GM12878 (cell line): ENCODE data around the gene C1orf185. TPM values are rescaled to one million over a fixed set of nuclear protein-coding genes. Genes with fewer than 3 reads are reported as not detected.

ENCODE experiments used
- ATAC-seq: fragments of 200-7000 bp; cut with Tn5 transposase; 3 replicates; pipeline ENCODE4 v1.9.1; 2020; ENCODE audit warnings: mild to moderate bottlenecking, moderate library complexity
- BruUV-seq: library from RNA; stranded (reverse); fragments of 400-500 nt; replicated peaks from 2 replicates; lab custom pipeline; 2021; lab: Mats Ljungman, UMichigan
- CTCF ChIA-PET: fragments of 300-600 bp; sonication (Branson Sonifier 250); formaldehyde crosslinking; extraction: SDS; loops from one replicate; lab custom pipeline; 2021; ENCODE audit warnings: inconsistent platforms; lab: Yijun Ruan, JAX
- POLR2A ChIA-PET: fragments of 350-600 bp; formaldehyde crosslinking; extraction: SDS; loops from one replicate; lab custom pipeline; 2021; ENCODE audit warnings: inconsistent platforms; lab: Charles Lee
- RAD21 ChIA-PET: fragments of 300-600 bp; sonication (Branson Sonifier 250); formaldehyde crosslinking; loops from one replicate; lab custom pipeline; 2023; ENCODE audit warnings: antibody characterized with exemption; ENCODE audit not compliant: unreplicated experiment; lab: Charles Lee
- SMC1A ChIA-PET: fragments of 300-600 bp; sonication (Branson Sonifier 250); formaldehyde crosslinking; loops from one replicate; lab custom pipeline; 2023; ENCODE audit not compliant: unreplicated experiment, uncharacterized antibody; lab: Charles Lee
- DNase-seq: peaks from one replicate; pipeline ENCODE4 v3.0.0-alpha.2; 2011; ENCODE audit warnings: low read depth, low spot score
- FAIRE-seq: peaks from 3 replicates; lab custom pipeline; 2011; peaks lifted over from hg19 to GRCh38; lab: Jason Lieb, UNC
- H2AFZ ChIP-seq: 2 replicates; pipeline ENCODE4 v1.6.0; 2011; ENCODE audit warnings: low read depth, low read length, control low read depth; ENCODE audit not compliant: control insufficient read depth
- H3K27ac ChIP-seq: 2 replicates; pipeline ENCODE4 v1.5.1; 2011; ENCODE audit warnings: control low read depth; ENCODE audit not compliant: control insufficient read depth, insufficient read depth
- H3K27me3 ChIP-seq, 2 experiments: replicated peaks in 1 of 2; 2 replicates each; pipeline versions ENCODE4 v1.6.0 to v1.6.1; 2011; ENCODE audit warnings: low read length in 1 of 2; ENCODE audit not compliant: control insufficient read depth in 2 of 2, insufficient read depth in 2 of 2
- H3K36me3 ChIP-seq, 2 experiments: 2 replicates each; pipeline ENCODE4 v1.5.1; 2011; ENCODE audit warnings: low read length in 1 of 2; ENCODE audit not compliant: control insufficient read depth in 2 of 2, insufficient read depth in 2 of 2
- H3K4me1 ChIP-seq: 2 replicates; pipeline ENCODE4 v1.6.1; 2011; ENCODE audit warnings: mild to moderate bottlenecking, low read length, moderate library complexity, mixed read lengths; ENCODE audit not compliant: control insufficient read depth, insufficient read depth
- H3K4me2 ChIP-seq: 2 replicates; pipeline ENCODE4 v1.6.0; 2011; ENCODE audit warnings: control low read depth; ENCODE audit not compliant: control insufficient read depth, insufficient read depth
- H3K4me3 ChIP-seq: fragments of 200-600 bp; sonication (generic); 2 replicates; pipeline ENCODE4 v1.5.1; 2016
- H3K79me2 ChIP-seq: 2 replicates; pipeline ENCODE4 v1.6.0; 2011; ENCODE audit warnings: low read length; ENCODE audit not compliant: control insufficient read depth, insufficient read depth
- H3K9ac ChIP-seq: 2 replicates; pipeline ENCODE4 v1.8.0; 2011; ENCODE audit warnings: low read length, control low read depth, mixed read lengths; ENCODE audit not compliant: control insufficient read depth, insufficient read depth
- H3K9me3 ChIP-seq: replicated peaks from 3 replicates; pipeline ENCODE4 v1.5.1; 2011; ENCODE audit warnings: mild to moderate bottlenecking, low read length; ENCODE audit not compliant: control insufficient read depth, insufficient read depth
- H4K20me1 ChIP-seq: 2 replicates; pipeline ENCODE4 v1.6.0; 2011; ENCODE audit not compliant: control insufficient read depth, insufficient read depth
- CTCF ChIP-seq, 3 experiments: IDR thresholded peaks in 2 of 3; conservative IDR thresholded peaks in 1 of 3; 2 replicates each; pipeline ENCODE4 v1.5.1; 2011; ENCODE audit warnings: low read depth in 3 of 3, low read length in 3 of 3, mild to moderate bottlenecking in 3 of 3, control low read depth in 2 of 3, moderate library complexity in 2 of 3, inconsistent platforms in 1 of 3, mixed read lengths in 1 of 3; ENCODE audit not compliant: control insufficient read depth in 2 of 3, insufficient read depth in 1 of 3; ENCODE audit errors: extremely low read depth in 1 of 3
- CUX1 ChIP-seq: IDR thresholded peaks from 2 replicates; pipeline ENCODE4 v1.6.1; 2012; ENCODE audit warnings: improper control_type of control experiment, low read depth, low read length; ENCODE audit not compliant: insufficient replicate concordance
- HSF1 ChIP-seq: fragments of 150-350 bp; IDR thresholded peaks from 2 replicates; pipeline ENCODE4 v1.6.1; 2014; ENCODE audit warnings: mild to moderate bottlenecking, low read depth, low read length
- MEF2B ChIP-seq: fragments of 450-650 bp; IDR thresholded peaks from 2 replicates; pipeline ENCODE4 v1.6.1; 2018; ENCODE audit warnings: mild to moderate bottlenecking, moderate library complexity; ENCODE audit not compliant: partially characterized antibody, poor library complexity, severe bottlenecking
- PML ChIP-seq: IDR thresholded peaks from 2 replicates; pipeline ENCODE4 v1.6.1; 2012; ENCODE audit warnings: low read length, inconsistent platforms
- PRDM15 ChIP-seq: fragments of 450-650 bp; formaldehyde crosslinking; IDR thresholded peaks from 2 replicates; pipeline ENCODE4 v1.4.0; 2020; ENCODE audit warnings: mild to moderate bottlenecking, moderate library complexity
- RAD21 ChIP-seq: IDR thresholded peaks from 2 replicates; pipeline ENCODE4 v1.6.1; 2011; ENCODE audit warnings: mild to moderate bottlenecking, low read depth, low read length, moderate library complexity; ENCODE audit not compliant: insufficient read depth
- ZNF384 ChIP-seq: IDR thresholded peaks from 2 replicates; pipeline ENCODE4 v1.6.1; 2012; ENCODE audit warnings: low read depth, mild to moderate bottlenecking, low read length, improper control_type of control experiment, borderline replicate concordance
- WGBS: methylation state at CpG from one replicate; pipeline ENCODE4 v1.1.6; 2016; ENCODE audit warnings: low lambda C conversion rate; ENCODE audit not compliant: insufficient replicate concordance, insufficient coverage; ENCODE audit errors: missing lambda C conversion rate; 5-methylcytosine and 5-hydroxymethylcytosine counted together
- in situ Hi-C: fragments of 300-500 bp; cut with MboI; formaldehyde crosslinking; loops from 9 replicates; pipeline ENCODE4 v1.14.3; 2018; ENCODE audit warnings: mixed read lengths
- intact Hi-C: fragments of 100-400 bp; cut with micrococcal nuclease; formaldehyde crosslinking; loops from one replicate; pipeline ENCODE4 v1.14.2; 2022; ENCODE audit not compliant: unreplicated experiment
- polyA plus RNA-seq, 11 experiments: library from polyadenylated mRNA; depleted of rRNA in 4 of 11; unstranded in 6 of 11; stranded (reverse) in 5 of 11; fragments of >200 nt; fragmentation: Nextera tagmentation in 4 of 11; fragmentation: Illumina TruSeq in 1 of 11; extraction: Ambion mirVana in 4 of 11; extraction: Trizol in 1 of 11; gene quantifications; 1 replicate in 1 of 11; 2 replicates in 10 of 11; pipeline versions ENCODE4 v1.2.1 to v1.2.3, GENCODE V29; 2011 to 2016; ENCODE audit warnings: inconsistent platforms in 2 of 11, missing spikeins in 2 of 11, low read depth in 1 of 11
- total RNA-seq, 4 experiments: library from RNA; depleted of rRNA in 3 of 4; stranded (reverse); fragments of >200 nt in 3 of 4; fragmentation: Illumina TruSeq in 1 of 4; extraction: Trizol in 1 of 4; gene quantifications; 2 replicates each; pipeline versions ENCODE4 v1.2.1 to v1.2.3, GENCODE V29; 2013 to 2021

Gene C1orf185
- total and polyA plus RNA-seq, 10 of the 15 experiments (the other 5 are each of a cell fraction or from before 2014, with no cell fraction given) = 0.40 TPM; not detected in 9

- in situ Hi-C loops = loop anchor here (5.0 kb wide), 2 partner anchors 317 to 417 kb away; no protein-coding TSS in a partner anchor
- SMC1A ChIA-PET = interaction anchor here (0.6 to 5.5 kb wide), 26 partner anchors 9 to 415 kb away, joined by 3 to 58 read pairs (median 4); partner anchors contain the start of gene CDKN2C
- Histone ChIP-seq H3K4me3 (no peak overlapping the region), H4K20me1 (no peaks in the 10 kb centered on the region), H3K4me2 (no peak overlapping the region), H3K27ac (no peak overlapping the region), H3K4me1 (no peaks in the 10 kb centered on the region), H3K27me3 (no peaks in the 10 kb centered on the region), H3K9me3 (no peaks in the 10 kb centered on the region), H3K79me2 (no peaks in the 10 kb centered on the region), H3K9ac (no peak overlapping the region), H2AFZ (no peak overlapping the region), H3K36me3 (no peaks in the 10 kb centered on the region)
- no peak for DNase-seq
- RAD21 ChIA-PET = interaction anchor here (0.8 to 6.6 kb wide), 17 partner anchors 8 to 439 kb away, joined by 3 to 68 read pairs (median 3); no protein-coding TSS in a partner anchor
- intact Hi-C loops = loop anchor here (1.0 to 10.0 kb wide), 5 partner anchors 101 to 825 kb away; no protein-coding TSS in a partner anchor
- POLR2A ChIA-PET = no interaction called here
- CTCF ChIA-PET = interaction anchor here (0.7 to 7.7 kb wide), 60 partner anchors 8 to 819 kb away, joined by 3 to 220 read pairs (median 4); partner anchors contain the start of genes CDKN2C and RNF11
- peak; percentile 59 for FAIRE-seq
- peak; percentile 77 for ATAC-seq
- BruUV-seq = no TSS peak
- WGBS = 47% methylated on average over 2 of the region's 2 CpGs
- TF ChIP-seq CUX1 (no peak), CTCF (IDR thresholded peaks at IDR 0.05 in 2 of 3, conservative IDR thresholded peaks at IDR 0.05 in 1 of 3; ENCODE audit: control insufficient read depth in 2 of 3, extremely low read depth in 1 of 3, insufficient read depth in 1 of 3, low read depth in 3 of 3, low read length in 3 of 3) (peak; percentile 84 to 88 (median 86)), ZNF384 (peak; percentile 54), PRDM15 (CRISPR knock-in tag) (no peak), HSF1 (no peak), MEF2B (no peak), PML (no peak), RAD21 (peak; percentile 99)
Measured at GRCh38 chr1:51189421-51190073, 87.5 kb downstream of the C1orf185 start.
